ENCODE data around the gene UNC79. TPM values are rescaled to one million over a fixed set of nuclear protein-coding genes. Genes with fewer than 3 reads are reported as not detected.

Gene UNC79
- total and polyA plus RNA-seq, 10 of the 15 experiments (the other 5 are each of a cell fraction or from before 2014, with no cell fraction given): 0.04 to 0.29 (median 0.14) TPM

- TF ChIP-seq IRF5 (IDR thresholded peaks at IDR 0.05; ENCODE audit: borderline replicate concordance): no peak
- no peak for TF ChIP-seq JUNB (IDR thresholded peaks at IDR 0.05)
- no peak for TF ChIP-seq BRCA1 (IDR thresholded peaks at IDR 0.05; ENCODE audit: low read depth, low read length)
- no peak for TF ChIP-seq NKRF (conservative IDR thresholded peaks at IDR 0.05)
- no peak for TF ChIP-seq SREBF2 (IDR thresholded peaks at IDR 0.05; ENCODE audit: low read length)
- peak; percentile 49 for TF ChIP-seq SKIL (IDR thresholded peaks at IDR 0.05; ENCODE audit: low read depth, poor library complexity, severe bottlenecking)
- peak in 1 of 2 experiments; percentile 36; a peak in 1 of 4 replicates for TF ChIP-seq IKZF2 (IDR thresholded peaks at IDR 0.05)
- no peak for TF ChIP-seq HCFC1 (IDR thresholded peaks at IDR 0.05; ENCODE audit: low read length)
- TF ChIP-seq CEBPB (IDR thresholded peaks at IDR 0.05; ENCODE audit: borderline replicate concordance in 1 of 2, low read depth in 2 of 2, low read length in 2 of 2): 0 out of 4 replicates have a peak, but pooled peaks of 1 of the 2 experiments have one; percentile 31
- no peak for TF ChIP-seq PML (IDR thresholded peaks at IDR 0.05; ENCODE audit: low read length)
- TF ChIP-seq CREM (IDR thresholded peaks at IDR 0.05; ENCODE audit: low read depth): 0 out of 2 replicates have a peak, but pooled peaks have one; percentile 16
- peak; percentile 58 for TF ChIP-seq SMAD1 (IDR thresholded peaks at IDR 0.05; ENCODE audit: low read depth, partially characterized antibody)
- 0 out of 2 replicates have a peak, but pooled peaks have one; percentile 18 for TF ChIP-seq MTA2 (IDR thresholded peaks at IDR 0.05; ENCODE audit: low read depth)
- SMC1A ChIA-PET (ENCODE audit: uncharacterized antibody, unreplicated experiment): interaction anchor here (0.8 to 4.5 kb wide), 11 partner anchors 8 to 330 kb away, joined by 3 to 36 read pairs (median 4); partner anchors contain the start of genes GON7 and UBR7
- WGBS (ENCODE audit: insufficient coverage, insufficient replicate concordance, low lambda C conversion rate, missing lambda C conversion rate): 9% methylated on average over 4 of the region's 4 CpGs
- peak overlapping the region; percentile 41 for H2AFZ ChIP-seq (ENCODE audit: control insufficient read depth, low read depth, low read length)
- no peaks in the 10 kb centered on the region for H3K36me3 ChIP-seq (ENCODE audit: control insufficient read depth in 2 of 2, insufficient read depth in 2 of 2, low read length in 1 of 2)
- POLR2A ChIA-PET: interaction anchor here (1.4 kb wide), 1 partner anchor 197 kb away, joined by 3 read pairs; no protein-coding TSS in a partner anchor
- in situ Hi-C loops (cut with MboI) (loop anchor here (25.0 kb wide), 1 partner anchor 290 kb away; no protein-coding TSS in a partner anchor), intact Hi-C loops (cut with micrococcal nuclease; ENCODE audit: unreplicated experiment) (no loop called here)
- H3K27ac ChIP-seq (ENCODE audit: control insufficient read depth, insufficient read depth): no peak overlapping the region
- H3K4me1 ChIP-seq (ENCODE audit: control insufficient read depth, insufficient read depth, low read length): no peaks in the 10 kb centered on the region
- RAD21 ChIA-PET (ENCODE audit: unreplicated experiment): interaction anchor here (0.6 to 1.7 kb wide), 7 partner anchors 9 to 291 kb away, joined by 3 to 7 read pairs (median 4); no protein-coding TSS in a partner anchor
- no TSS peak for BruUV-seq (replicated peaks)
- no peak for DNase-seq (ENCODE audit: low read depth, low spot score)
- no peaks in the 10 kb centered on the region for H3K27me3 ChIP-seq (replicated peaks in 1 of 2; ENCODE audit: control insufficient read depth in 2 of 2, insufficient read depth in 2 of 2, low read length in 1 of 2)
- no peak overlapping the region for H3K4me3 ChIP-seq
- H3K4me2 ChIP-seq (ENCODE audit: control insufficient read depth, insufficient read depth): peak overlapping the region; percentile 35; the same call in 1 of the 2 replicates
- H4K20me1 ChIP-seq (ENCODE audit: control insufficient read depth, insufficient read depth): no peaks in the 10 kb centered on the region
- no peaks in the 10 kb centered on the region; the same call in 1 of the 3 replicates for H3K9me3 ChIP-seq (replicated peaks; ENCODE audit: control insufficient read depth, insufficient read depth, low read length)
- FAIRE-seq: no peak
- peak; percentile 76 for ATAC-seq
- H3K9ac ChIP-seq (ENCODE audit: control insufficient read depth, insufficient read depth, low read length): no peak overlapping the region
- CTCF ChIA-PET: interaction anchor here (0.6 to 1.8 kb wide), 7 partner anchors 8 to 328 kb away, joined by 3 to 9 read pairs (median 5); no protein-coding TSS in a partner anchor
- H3K79me2 ChIP-seq (ENCODE audit: control insufficient read depth, insufficient read depth, low read length): no peaks in the 10 kb centered on the region
These were observed 96.5 kb downstream of the UNC79 start for GRCh38 chr14:93527203-93527607.
